HG03469 (cell line): ENCODE data around the gene CCDC88A.

Experiments
- ATAC-seq: cut with Tn5 transposase; IDR thresholded peaks from one replicate; pipeline ENCODE4 v1.9.1; 2021; ENCODE audit warnings: mild to moderate bottlenecking, moderate library complexity, moderate number of reproducible peaks; ENCODE audit not compliant: unreplicated experiment

Gene CCDC88A

GRCh38 chr2:55422876-55423665, 3.4 kb upstream of the CCDC88A start:
- ATAC-seq = no peak

DNA sequence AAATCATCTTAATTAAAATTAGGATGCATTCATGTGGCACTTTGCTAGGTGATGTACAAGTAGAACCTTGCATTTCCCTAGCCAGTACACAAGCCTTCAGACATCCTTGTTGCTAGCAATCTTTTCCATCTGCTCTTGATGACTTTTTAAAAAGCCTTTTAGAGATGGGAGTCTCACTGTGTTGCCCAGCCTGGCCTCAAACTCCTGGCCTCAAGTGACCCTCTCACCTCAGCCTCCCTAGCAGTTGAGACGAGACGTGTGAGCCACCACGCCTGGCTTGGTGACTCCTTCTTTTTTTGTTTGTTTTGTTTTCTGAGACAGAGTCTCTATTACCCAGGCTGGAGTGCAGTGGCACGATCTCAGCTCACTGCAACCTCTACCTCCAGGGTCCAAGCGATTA, 1.7 kb upstream of the CCDC88A start:
- no peak for ATAC-seq

- ATAC-seq = no peak
Measured at GRCh38 chr2:55420871-55421270, 1.2 kb upstream of the CCDC88A start.

GRCh38 chr2:55420439-55420725, 726 bp upstream of the CCDC88A start:
- ATAC-seq = no peak

GRCh38 chr2:55419233-55419678, 400 bp downstream of the CCDC88A start:
- peak; percentile 2 for ATAC-seq

- ATAC-seq = no peak
Measured at GRCh38 chr2:55418512-55419232, 984 bp downstream of the CCDC88A start.

- ATAC-seq = no peak
Measured at GRCh38 chr2:55418072-55418471, 1.6 kb downstream of the CCDC88A start.

GRCh38 chr2:55416786-55417568, 2.7 kb downstream of the CCDC88A start:
- no peak for ATAC-seq

- no peak for ATAC-seq
Measured at GRCh38 chr2:55415300-55415699, 4.4 kb downstream of the CCDC88A start.

GRCh38 chr2:55408918-55409868, 10.5 kb downstream of the CCDC88A start:
- no peak for ATAC-seq

DNA sequence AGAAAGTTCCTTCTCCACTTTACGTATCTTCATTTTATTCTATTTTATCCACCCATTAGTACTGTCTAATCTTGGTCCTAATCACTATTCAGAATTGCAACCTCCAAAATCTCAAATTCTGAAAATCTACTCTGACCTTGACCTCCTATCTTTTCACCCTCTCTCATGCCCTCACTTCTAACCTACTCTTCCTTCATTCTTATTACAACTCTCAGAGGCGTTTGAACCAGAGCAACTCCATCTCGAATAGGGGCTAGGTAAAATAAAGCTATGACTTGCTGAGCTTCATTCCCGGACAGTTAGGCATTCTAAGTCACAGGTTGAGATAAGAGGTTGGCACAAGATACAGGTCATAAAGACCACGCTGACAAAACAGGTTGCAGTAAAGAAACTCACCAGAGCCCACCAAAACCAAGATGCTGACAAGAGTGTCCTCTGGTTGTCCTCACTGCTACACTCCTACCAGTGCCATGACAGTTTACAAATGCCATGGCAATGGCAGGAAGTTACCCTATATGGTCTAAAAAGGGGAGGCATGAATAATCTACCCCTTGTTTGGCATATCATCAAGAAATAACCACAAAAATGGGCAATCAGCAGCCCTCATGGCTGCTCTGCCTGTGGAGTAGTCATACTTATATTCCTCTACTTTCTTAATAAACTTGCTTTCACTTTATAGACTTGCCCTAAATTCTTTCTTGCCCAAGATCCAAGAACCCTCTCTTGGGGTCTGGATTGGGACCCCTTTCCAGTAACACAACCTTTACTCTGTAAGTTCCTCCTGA, 11.4 kb downstream of the CCDC88A start:
- no peak for ATAC-seq

DNA sequence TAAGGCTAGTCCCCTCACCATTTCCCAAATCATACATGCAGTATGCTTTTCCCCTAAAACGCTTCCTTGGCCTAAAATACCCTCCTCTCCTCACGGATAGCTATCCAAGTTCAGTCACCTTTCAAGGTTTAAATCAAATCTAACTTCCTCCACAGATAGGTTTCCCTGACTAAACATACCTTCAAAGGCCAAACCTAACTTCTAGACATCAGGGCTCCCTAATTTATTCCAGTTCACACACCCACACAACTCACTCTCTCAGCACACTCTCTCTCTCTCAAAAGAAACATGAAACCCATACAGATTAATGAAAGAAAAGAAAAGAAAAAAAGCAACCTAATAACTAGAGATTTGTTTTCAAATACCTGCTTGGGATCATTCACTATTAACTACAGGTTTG, 14.5 kb downstream of the CCDC88A start:
- no peak for ATAC-seq

GRCh38 chr2:55403256-55403998, 16.2 kb downstream of the CCDC88A start:
- no peak for ATAC-seq

DNA sequence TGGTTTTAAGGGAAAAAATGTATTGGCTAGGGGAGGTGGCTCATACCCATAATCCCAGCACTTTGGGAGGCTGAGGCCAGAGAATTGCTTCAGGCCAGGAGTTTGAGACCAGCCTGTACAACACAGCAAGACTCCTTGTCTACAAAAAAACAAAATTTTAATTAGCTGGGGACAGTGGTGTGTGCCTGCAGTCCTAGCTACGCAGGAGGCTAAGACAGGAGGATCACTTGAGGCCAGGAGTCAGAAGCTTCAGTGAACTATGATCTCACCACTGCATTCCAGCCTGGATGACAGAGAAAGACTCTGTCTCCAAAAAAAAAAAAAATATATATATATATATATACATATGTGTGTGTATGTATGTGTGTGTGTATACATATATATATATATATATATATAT, 18.5 kb downstream of the CCDC88A start:
- no peak for ATAC-seq

GRCh38 chr2:55400332-55400731, 19.3 kb downstream of the CCDC88A start:
- ATAC-seq = no peak

DNA sequence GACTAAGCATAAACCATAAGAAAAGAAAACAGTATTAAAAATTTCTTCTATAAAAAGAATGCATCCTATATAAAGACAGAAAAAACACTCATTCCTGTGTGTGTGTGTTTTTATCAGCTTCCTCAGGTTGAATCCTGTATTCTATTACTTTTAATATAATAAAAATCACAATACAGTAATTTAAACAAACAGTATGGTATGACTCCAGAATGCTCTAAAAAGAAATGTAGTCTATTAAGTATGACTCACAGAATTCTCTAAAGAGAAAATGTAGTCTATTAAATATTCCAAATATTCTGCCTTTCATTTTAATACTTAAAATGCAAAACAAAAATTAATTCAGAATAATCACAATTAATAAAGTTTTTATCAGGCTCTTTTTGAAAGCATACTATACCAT, 19.8 kb downstream of the CCDC88A start:
- ATAC-seq = no peak

DNA sequence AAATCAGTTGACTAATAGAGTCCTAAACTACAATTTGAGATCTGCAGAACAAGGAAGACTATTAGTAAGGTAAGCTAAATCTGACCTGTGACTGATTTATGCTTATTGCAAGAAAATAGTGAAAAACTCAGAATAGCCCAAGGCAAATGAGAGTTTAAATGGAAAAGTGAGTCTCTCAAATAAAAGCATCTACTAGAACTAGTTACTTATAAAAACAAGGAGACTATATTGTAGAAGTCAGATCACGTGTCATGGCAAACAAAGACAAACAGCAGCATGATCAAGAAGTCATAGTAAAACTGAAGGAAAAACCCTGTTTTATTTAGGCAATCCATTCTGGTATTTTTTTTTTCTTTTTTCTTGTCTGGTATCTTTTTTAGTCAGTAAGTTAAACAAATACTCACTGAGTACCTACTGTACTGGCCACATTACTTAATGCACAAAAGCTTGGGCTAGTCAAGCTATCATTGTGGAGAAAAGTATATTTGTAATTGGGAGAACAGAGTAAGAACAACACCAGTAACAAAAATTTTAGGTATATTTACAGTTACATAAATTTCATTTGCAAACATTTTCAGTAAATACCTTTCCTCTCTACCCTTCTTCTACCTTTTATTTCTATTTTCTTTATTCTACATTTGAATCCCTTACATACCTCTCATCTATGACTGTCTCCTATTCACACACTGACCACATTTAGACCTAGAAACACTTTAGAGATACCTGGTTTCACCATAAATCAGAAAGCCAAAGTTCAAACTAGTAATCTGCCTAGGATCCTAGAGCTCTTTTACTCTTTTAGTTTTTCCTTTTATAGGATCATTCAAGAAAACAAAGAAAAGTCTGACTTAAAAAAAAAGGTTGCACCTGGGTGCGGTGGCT, 23.7 kb downstream of the CCDC88A start:
- ATAC-seq = no peak

GRCh38 chr2:55391615-55392242, 27.9 kb downstream of the CCDC88A start:
- no peak for ATAC-seq
